ENCODE data around the gene HNRNPUL1.

Gene HNRNPUL1

GRCh38 chr19:41325640-41325946 lies 61.4 kb downstream of the HNRNPUL1 start:
- Histone ChIP-seq H3K4me3 (no peak overlapping the region), H3K9me3 (no peaks in the 10 kb centered on the region), H3K36me3 (replicated peaks) (peaks cover 32% of the 10 kb centered on the region), H3K4me1 (no peaks in the 10 kb centered on the region), H3K27me3 (ENCODE audit: low read depth) (no peaks in the 10 kb centered on the region)
- no peak for DNase-seq (ENCODE audit: low spot score in 2 of 2)
- in situ Hi-C loops (cut with MboI; ENCODE audit: low sequenced_read_pairs): no loop called here

GRCh38 chr19:41325947-41326706 lies 62.0 kb downstream of the HNRNPUL1 start:
- DNase-seq (ENCODE audit: low spot score in 2 of 2): no peak
- Histone ChIP-seq H3K36me3 (replicated peaks) (peaks cover 27% of the 10 kb centered on the region), H3K4me1 (no peaks in the 10 kb centered on the region), H3K4me3 (no peak overlapping the region), H3K9me3 (no peaks in the 10 kb centered on the region), H3K27me3 (ENCODE audit: low read depth) (no peaks in the 10 kb centered on the region)
- in situ Hi-C loops (cut with MboI; ENCODE audit: low sequenced_read_pairs): no loop called here

GRCh38 chr19:41327076-41327575 lies 63.0 kb downstream of the HNRNPUL1 start:
- H3K4me1 ChIP-seq: no peaks in the 10 kb centered on the region

GRCh38 chr19:41327576-41328156 lies 63.5 kb downstream of the HNRNPUL1 start:
- no peak overlapping the region for H3K4me3 ChIP-seq
- no peaks in the 10 kb centered on the region for H3K27me3 ChIP-seq (ENCODE audit: low read depth)
- no peak for DNase-seq (ENCODE audit: low spot score in 2 of 2)
- peaks cover 18% of the 10 kb centered on the region for H3K36me3 ChIP-seq (replicated peaks)
- H3K4me1 ChIP-seq: no peaks in the 10 kb centered on the region
- in situ Hi-C loops (cut with MboI; ENCODE audit: low sequenced_read_pairs): no loop called here
- H3K9me3 ChIP-seq: no peaks in the 10 kb centered on the region

More at GRCh38 chr19:41327076-41327575, 63.0 kb downstream of the HNRNPUL1 start:
- peaks cover 24% of the 10 kb centered on the region for H3K36me3 ChIP-seq (replicated peaks)
- in situ Hi-C loops (cut with MboI; ENCODE audit: low sequenced_read_pairs): no loop called here
- no peaks in the 10 kb centered on the region for H3K9me3 ChIP-seq
- no peaks in the 10 kb centered on the region for H3K27me3 ChIP-seq (ENCODE audit: low read depth)
- no peak for DNase-seq (ENCODE audit: low spot score in 2 of 2)
- no peak overlapping the region for H3K4me3 ChIP-seq

- in situ Hi-C loops (cut with MboI; ENCODE audit: low sequenced_read_pairs): no loop called here
- DNase-seq (ENCODE audit: low spot score in 2 of 2): no peak
These were observed 64.1 kb downstream of the HNRNPUL1 start for GRCh38 chr19:41328157-41328841.

GRCh38 chr19:41328842-41329225 lies 64.7 kb downstream of the HNRNPUL1 start:
- H3K36me3 ChIP-seq (replicated peaks): peaks cover 8% of the 10 kb centered on the region
- H3K4me3 ChIP-seq: no peak overlapping the region
- in situ Hi-C loops (cut with MboI; ENCODE audit: low sequenced_read_pairs): no loop called here
- peaks cover 4% of the 10 kb centered on the region for H3K4me1 ChIP-seq
- no peaks in the 10 kb centered on the region for H3K27me3 ChIP-seq (ENCODE audit: low read depth)
- H3K9me3 ChIP-seq: no peaks in the 10 kb centered on the region
- no peak for DNase-seq (ENCODE audit: low spot score in 2 of 2)

More at GRCh38 chr19:41328157-41328841, 64.1 kb downstream of the HNRNPUL1 start:
- peaks cover 12% of the 10 kb centered on the region for H3K36me3 ChIP-seq (replicated peaks)
- no peaks in the 10 kb centered on the region for H3K9me3 ChIP-seq
- H3K27me3 ChIP-seq (ENCODE audit: low read depth): no peaks in the 10 kb centered on the region
- H3K4me1 ChIP-seq: no peaks in the 10 kb centered on the region
- no peak overlapping the region for H3K4me3 ChIP-seq

GRCh38 chr19:41330481-41330880 lies 66.3 kb downstream of the HNRNPUL1 start:
- Histone ChIP-seq H3K27me3 (ENCODE audit: low read depth) (no peaks in the 10 kb centered on the region), H3K4me1 (peaks cover 13% of the 10 kb centered on the region), H3K36me3 (replicated peaks) (peaks cover 3% of the 10 kb centered on the region), H3K9me3 (no peaks in the 10 kb centered on the region), H3K4me3 (no peak overlapping the region)
- in situ Hi-C loops (cut with MboI; ENCODE audit: low sequenced_read_pairs): no loop called here
- DNase-seq (ENCODE audit: low spot score in 2 of 2): no peak

GRCh38 chr19:41330946-41331678 lies 66.9 kb downstream of the HNRNPUL1 start:
- no peak for DNase-seq (ENCODE audit: low spot score in 2 of 2)
- Histone ChIP-seq H3K27me3 (ENCODE audit: low read depth) (no peaks in the 10 kb centered on the region), H3K4me1 (peaks cover 13% of the 10 kb centered on the region), H3K36me3 (replicated peaks) (peaks cover 3% of the 10 kb centered on the region), H3K9me3 (no peaks in the 10 kb centered on the region), H3K4me3 (no peak overlapping the region)
- in situ Hi-C loops (cut with MboI; ENCODE audit: low sequenced_read_pairs): no loop called here

- DNase-seq (ENCODE audit: low spot score in 2 of 2): no peak
- Histone ChIP-seq H3K36me3 (replicated peaks) (peaks cover 6% of the 10 kb centered on the region), H3K9me3 (no peaks in the 10 kb centered on the region), H3K27me3 (ENCODE audit: low read depth) (no peaks in the 10 kb centered on the region), H3K4me3 (no peak overlapping the region), H3K4me1 (peaks cover 13% of the 10 kb centered on the region)
- in situ Hi-C loops (cut with MboI; ENCODE audit: low sequenced_read_pairs): no loop called here
These were observed 67.8 kb downstream of the HNRNPUL1 start for GRCh38 chr19:41332000-41332399.

GRCh38 chr19:41332468-41332867 lies 68.3 kb downstream of the HNRNPUL1 start:
- Histone ChIP-seq H3K27me3 (ENCODE audit: low read depth) (no peaks in the 10 kb centered on the region), H3K9me3 (no peaks in the 10 kb centered on the region), H3K36me3 (replicated peaks) (peaks cover 6% of the 10 kb centered on the region), H3K4me3 (no peak overlapping the region), H3K4me1 (peaks cover 13% of the 10 kb centered on the region)
- in situ Hi-C loops (cut with MboI; ENCODE audit: low sequenced_read_pairs): no loop called here
- DNase-seq (ENCODE audit: low spot score in 2 of 2): no peak

GRCh38 chr19:41334793-41335192 lies 70.6 kb downstream of the HNRNPUL1 start:
- H3K9me3 ChIP-seq: no peaks in the 10 kb centered on the region
- peaks cover 13% of the 10 kb centered on the region for H3K4me1 ChIP-seq
- in situ Hi-C loops (cut with MboI; ENCODE audit: low sequenced_read_pairs): no loop called here
- no peaks in the 10 kb centered on the region for H3K27me3 ChIP-seq (ENCODE audit: low read depth)
- no peak overlapping the region for H3K4me3 ChIP-seq
- no peak for DNase-seq (ENCODE audit: low spot score in 2 of 2)
- H3K36me3 ChIP-seq (replicated peaks): peaks cover 6% of the 10 kb centered on the region

GRCh38 chr19:41335467-41335866 lies 71.3 kb downstream of the HNRNPUL1 start:
- DNase-seq (ENCODE audit: low spot score in 2 of 2): no peak
- peaks cover 13% of the 10 kb centered on the region for H3K4me1 ChIP-seq
- no peaks in the 10 kb centered on the region for H3K9me3 ChIP-seq
- H3K27me3 ChIP-seq (ENCODE audit: low read depth): no peaks in the 10 kb centered on the region
- peaks cover 6% of the 10 kb centered on the region for H3K36me3 ChIP-seq (replicated peaks)
- in situ Hi-C loops (cut with MboI; ENCODE audit: low sequenced_read_pairs): no loop called here
- no peak overlapping the region for H3K4me3 ChIP-seq

GRCh38 chr19:41339936-41340335 lies 75.8 kb downstream of the HNRNPUL1 start:
- Histone ChIP-seq H3K36me3 (replicated peaks) (peaks cover 27% of the 10 kb centered on the region), H3K9me3 (no peaks in the 10 kb centered on the region), H3K4me1 (no peaks in the 10 kb centered on the region), H3K27me3 (ENCODE audit: low read depth) (no peaks in the 10 kb centered on the region), H3K4me3 (no peak overlapping the region)
- DNase-seq (ENCODE audit: low spot score in 2 of 2): no peak
- in situ Hi-C loops (cut with MboI; ENCODE audit: low sequenced_read_pairs): no loop called here

Data from HAP-1 (cell line).